GM19025 (cell line): ENCODE data around the gene SULT1B1.
"Not testable (repeated sequence)": the region's sequence is repeated elsewhere in the genome, so short reads cannot be mapped to it uniquely, and the experiment has no call there.

Source experiments
- ATAC-seq: cut with Tn5 transposase; IDR thresholded peaks from one replicate; pipeline ENCODE4 v1.9.1; 2021; ENCODE audit warnings: mild to moderate bottlenecking, low read depth, moderate library complexity; ENCODE audit not compliant: unreplicated experiment

Gene SULT1B1

DNA sequence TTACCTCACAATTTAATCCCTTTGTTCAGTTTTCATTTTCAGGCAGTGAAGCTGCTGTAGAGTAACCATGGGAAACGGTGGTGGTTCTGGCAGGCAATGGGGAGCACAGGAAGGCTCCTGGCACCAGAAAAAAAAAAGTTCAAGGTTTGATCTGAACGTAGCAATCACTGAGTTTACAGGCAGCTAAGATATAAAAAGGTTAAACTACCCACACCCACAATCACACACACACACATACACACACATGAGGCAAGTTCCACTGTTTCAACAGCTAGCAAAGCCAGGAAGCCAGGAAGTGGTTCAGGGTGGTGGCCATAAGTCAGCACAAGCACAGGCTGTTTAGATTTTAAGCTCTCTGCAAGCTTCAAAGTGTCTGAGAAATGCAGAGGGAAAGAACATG lies at the start of gene SULT1B1:
Gene SULT1B1, minus strand, starts transcription at position 166 of the 400 bp plus-strand sequence. CDS start 5,403 bp downstream, outside the sequence.
- ATAC-seq = no peak

DNA sequence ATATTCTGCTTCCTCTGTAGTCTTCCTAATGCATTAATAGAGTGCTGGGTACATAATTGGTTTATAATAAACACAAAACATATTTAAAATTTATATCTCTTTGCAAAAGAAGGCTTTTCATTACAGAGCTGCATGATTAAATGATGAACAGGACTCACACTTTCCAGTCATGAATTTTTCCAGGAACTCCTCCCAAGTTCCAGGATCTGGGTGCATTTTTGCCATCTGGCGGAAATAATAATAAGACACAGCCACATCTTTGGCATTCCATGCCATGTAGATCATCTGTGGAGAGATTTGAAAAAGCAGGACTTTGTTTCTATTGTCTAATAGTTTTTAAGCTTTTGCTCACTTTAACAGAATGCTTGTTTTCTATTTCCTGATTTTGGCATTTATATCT lies 40.2 kb upstream of the SULT1B1 start:
- no peak for ATAC-seq

DNA sequence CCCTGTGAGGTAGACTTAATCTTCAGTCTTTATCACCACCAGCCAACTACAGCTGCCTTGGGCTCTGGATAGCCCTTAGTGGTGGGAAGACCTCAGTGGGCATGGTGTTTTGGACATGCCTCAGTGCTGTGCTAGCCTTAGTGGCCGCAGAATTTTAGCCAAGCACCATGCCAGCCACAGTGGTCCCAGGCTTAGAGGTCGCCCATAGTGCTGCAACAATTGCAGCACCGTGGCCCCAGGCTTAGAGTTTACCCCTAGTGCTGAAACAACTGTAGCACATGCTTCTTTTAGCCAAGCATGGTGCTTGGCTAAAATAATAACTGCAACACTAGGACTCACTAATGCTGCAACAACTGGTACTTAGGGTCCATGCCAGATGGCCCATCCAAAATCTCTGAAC lies 38.9 kb upstream of the SULT1B1 start:
- ATAC-seq = no peak

DNA sequence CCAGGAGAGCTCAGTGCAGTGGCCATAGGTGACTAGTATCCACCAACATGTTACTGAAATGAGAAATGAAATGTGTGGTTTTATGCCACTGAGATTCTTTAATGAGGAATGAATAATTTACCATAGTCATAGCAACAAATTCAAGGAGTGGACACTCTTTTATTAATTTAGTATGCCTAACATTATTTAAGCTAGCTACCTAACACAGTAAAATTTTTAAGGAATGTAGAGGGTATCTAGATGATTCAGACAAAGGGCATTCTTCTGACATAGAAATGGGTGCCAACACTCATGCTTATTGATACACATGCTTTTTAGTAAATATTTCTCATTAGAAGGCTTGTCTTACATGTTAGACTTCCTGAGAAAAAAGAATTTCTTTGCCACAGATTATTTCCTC lies 33.3 kb upstream of the SULT1B1 start:
- no peak for ATAC-seq

DNA sequence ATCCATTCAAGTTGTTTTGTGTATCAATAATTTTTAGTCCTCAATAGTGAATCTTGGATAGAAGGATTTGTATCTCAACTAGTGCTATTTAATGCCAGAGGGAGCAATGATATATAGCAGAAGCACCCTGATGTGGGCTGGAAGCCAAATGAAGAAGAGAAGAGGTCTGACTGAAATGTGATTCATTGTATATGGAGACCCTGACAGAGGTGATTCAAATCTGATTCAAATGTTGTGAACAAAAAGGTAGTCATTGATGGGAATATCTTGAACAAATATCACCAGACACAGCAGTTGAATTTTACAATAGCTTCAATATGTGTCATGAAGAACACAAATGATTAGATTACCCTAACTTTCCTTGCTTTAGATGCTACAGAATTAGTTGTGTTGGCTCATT lies 27.5 kb upstream of the SULT1B1 start:
- ATAC-seq = no peak

DNA sequence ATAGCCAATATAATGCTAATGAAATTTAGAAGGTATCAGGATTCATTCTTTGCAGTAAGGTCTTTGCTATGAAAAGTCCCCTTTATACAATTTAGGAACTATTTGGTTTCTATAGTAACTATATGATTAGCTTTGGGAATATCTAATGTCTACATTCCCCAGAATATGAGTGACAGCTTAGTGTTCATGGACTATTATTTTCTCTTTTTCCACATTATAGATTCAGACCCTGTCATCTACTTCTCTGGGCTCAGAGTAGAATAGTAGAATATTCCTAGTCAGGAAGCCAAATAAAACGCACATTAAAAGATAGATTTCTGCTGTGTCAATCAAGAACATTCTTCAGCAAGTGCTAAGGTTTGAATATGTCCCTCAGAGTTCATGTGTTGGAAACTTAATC lies 26.1 kb upstream of the SULT1B1 start:
- no peak for ATAC-seq

DNA sequence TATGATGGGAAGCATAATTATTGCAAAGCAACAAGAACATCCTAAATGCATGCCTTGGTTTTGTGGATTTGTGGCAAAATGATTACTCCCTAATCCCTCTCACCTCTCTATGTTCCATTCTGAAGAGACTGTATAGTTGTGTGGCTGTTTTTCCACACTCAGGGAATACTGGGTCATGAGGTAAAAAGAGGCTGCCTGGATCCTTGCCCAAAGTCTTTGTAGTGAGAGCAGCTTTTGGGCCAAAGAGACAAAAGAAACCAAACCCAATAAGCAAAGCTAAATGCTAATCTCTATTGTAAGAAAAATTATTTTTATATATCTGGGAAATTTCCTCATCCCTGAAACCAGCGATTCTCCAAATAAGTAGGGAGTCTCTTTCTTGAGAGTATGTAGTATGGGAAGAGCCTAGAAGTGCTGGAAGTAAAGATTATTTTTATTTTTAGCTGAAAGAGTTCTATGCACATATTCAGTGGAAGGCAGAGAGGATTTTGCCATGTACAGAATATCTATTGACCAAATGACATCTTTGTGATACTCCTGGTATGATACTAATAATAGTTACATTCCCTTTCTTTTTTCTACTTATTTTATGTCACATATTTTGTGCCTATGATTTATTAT lies 24.9 kb upstream of the SULT1B1 start:
- no peak for ATAC-seq

DNA sequence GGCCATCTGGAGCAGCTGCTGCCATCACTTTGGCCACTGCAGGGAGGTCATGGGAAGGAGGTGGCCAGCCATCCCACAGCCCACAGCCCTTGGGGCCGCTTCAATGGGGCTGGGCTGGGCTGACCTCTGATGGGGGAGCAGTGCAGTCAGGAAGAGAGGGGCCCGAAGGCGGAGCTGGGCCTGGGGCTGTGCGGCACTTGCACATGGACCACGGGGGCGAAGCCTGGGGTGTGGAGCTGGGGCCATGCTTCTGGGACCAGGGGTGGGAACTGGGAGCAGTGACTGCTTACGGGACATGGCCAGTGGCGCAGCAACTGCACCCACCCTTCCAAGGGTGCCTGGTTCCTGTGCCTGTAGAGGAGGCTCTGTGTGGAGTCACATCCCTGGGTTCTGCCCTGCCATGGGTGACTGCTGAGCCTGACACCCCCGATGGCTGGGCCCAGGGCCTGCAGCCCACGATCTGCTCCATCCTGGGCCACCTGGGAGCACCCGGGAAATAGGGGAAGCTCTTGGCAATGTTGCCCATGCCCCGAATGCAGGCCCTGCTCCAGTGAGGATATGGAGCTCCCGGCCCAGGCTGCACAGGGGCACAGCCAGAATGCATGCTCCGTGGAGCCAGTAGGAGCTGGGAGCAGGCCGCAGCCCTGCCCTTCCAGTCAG lies 22.4 kb upstream of the SULT1B1 start:
- no peak for ATAC-seq

DNA sequence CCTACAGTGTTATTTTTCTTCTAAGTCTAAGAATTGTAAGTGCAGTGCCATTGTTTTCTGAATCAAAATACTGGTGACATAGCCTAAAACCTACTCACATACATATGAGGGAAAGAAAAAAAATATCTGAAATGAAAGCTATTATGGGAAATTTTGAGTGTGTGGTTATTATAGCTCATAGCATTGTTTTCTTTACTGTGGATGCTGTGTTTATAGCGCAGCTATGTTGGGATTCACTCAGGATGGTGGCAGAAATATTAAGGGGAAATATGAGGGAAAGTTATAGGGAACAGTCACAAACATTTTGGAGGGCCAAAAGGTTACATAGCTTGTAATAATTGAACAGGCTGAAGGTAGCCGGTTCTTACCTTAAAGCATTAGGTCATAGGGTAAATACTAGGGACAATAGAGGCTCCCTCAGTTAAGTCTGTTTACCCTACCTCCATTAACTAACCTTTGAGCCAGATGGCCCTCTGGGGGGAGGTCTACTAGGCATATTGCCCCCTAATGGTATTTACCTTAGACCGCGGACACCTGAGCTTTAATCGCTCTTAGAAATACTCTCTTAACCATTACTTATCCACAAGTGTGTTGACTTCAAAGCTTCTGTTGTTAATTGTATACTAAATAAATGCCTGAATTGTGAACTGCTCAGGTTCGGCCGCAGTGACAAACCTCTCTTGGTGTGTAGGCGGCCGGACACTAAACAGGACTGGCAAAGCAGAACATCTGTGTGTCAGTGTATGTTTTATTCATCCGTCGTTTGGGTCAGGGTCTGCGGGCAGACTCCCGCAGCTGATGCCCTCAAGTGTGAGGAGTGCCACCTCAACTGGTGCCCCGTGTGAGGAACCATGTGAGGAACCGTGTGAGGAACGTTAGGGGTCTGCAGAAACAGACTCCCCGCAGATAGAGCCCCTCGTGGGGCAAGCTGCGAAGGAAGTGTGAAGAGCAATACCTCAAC lies 21.3 kb upstream of the SULT1B1 start:
- ATAC-seq = no peak

DNA sequence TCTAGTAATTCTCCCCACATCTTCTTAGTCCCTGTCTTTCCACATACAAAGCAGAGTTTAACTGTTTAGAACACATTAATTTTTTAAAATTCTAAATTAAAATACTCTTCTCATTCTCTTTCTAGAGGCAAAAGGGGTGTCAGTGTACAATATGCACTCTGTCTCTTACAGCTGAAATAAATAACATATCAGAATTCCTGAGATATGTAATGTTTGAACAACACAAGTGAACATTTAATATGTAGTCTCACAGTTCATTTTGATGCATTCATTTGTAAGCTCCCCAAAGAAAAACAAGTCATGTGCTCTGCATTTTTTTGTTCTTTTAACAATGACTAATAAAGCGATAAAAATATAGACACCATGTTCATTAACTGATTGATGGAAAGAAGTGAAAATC lies 19.7 kb upstream of the SULT1B1 start:
- ATAC-seq = no peak

DNA sequence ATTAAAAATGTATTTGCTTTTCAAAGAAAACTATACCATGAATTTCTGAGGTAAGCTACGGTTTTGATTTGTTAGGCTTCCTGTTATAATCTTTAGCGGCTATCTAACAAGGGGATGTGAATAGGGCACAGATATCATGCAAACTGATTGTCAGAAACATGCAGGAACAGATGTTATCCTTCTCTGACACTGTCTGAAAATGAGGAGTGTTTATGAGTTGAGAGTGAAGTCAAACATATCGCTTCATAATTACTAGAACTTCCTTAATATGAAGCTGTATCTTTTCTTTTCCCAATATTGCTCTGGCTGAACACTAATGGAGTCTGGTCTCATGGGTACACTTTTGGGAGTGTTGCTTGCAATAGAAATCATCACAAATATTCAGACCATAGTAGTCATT lies 16.3 kb upstream of the SULT1B1 start:
- ATAC-seq = no peak

DNA sequence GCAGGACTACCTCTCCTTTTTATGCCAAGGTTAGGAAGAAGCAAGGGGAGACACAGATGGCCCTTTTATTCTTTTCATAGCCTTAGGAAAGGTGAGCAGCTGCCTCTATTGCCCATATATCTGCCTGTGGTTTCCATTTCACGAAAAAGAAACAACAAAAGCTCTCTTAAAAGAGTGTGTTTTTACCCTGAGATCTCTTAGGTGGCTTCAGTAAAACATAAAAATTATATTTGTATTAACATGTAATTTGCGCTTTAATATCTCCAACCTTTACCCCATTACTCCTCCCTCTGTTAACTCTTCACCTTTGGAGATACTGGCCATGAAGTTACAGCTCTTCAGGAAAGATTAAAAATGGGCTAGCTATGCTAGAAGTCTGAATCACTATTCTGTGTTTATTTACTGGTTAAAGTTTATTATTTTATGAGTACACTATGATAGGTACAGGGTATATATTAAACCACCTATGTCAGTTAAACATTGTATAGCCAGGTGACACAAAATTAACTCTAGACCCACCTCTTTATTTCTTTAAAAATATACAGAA lies 15.0 kb upstream of the SULT1B1 start:
- no peak for ATAC-seq

DNA sequence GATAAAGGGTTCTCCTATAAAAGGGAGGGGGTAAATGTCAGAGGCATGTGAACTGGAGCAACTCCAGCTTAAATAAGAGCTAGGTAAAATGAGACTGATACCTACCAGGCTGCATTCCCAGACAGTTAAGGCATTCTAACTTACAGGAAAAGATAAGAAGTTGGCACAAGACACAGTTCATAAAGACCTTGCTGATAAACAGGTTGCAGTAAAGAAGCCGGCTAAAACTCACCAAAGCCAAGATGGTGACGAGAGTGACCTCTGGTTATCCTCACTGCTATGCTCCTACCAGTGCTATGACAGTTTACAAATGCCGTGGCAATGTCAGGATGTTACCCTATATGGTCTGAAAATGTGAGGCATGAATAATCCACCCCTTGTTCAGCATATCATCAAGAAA lies 13.1 kb upstream of the SULT1B1 start:
- no peak for ATAC-seq

DNA sequence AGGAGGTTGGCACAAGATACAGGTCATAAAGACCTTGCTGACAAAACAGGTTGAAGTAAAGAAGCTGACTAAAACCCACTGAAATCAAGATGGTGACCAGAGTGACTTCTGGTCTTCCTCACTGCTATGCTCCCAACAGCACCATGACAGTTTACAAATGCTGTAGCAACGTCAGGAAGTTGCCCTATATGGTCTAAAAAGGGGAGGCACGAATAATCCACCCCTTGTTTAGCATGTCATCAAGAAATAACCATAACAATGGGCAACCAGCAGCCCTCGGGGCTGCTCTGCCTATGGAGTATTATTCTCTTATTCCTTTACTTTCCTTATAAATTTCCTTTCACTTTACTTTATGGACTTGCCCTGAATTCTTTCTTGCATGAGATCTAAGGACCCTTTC lies 8.1 kb upstream of the SULT1B1 start:
- ATAC-seq = not testable (repeated sequence)

DNA sequence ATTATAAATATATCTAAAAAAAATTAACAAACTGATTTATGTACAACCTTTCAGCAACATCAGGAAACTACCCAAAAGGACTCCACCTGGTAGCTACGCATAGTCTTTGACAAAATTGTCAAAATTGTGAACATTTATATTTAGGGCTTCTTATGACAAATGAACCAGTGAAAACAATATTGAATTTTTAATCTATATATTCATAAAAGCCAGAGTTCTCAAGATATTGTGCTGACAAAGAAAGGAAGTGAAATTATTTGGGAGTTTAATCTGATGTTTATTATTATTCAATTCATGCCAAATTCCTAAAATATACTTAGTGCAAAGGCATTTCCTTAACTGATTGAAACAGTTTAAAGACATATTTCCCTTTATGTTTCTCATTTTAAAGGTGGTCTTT lies 5.3 kb upstream of the SULT1B1 start:
- ATAC-seq = no peak

DNA sequence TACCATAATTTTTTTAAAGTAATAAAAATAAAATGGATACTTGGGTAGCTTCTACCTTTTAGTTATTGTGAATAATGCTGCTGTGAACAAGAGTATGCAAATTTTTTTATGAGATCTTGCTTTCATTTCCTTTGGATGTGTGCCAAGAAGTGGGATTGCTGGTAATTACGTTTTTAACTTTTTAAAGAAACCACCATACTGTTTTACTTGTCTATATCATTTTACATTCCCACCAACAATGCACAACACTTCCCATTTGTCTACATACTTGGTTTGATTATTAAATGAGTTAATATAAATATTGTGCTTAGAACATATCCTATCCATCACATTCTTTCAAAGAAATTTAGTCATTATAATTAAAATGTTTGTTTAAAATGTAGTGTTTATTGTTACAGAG lies 3.9 kb upstream of the SULT1B1 start:
- ATAC-seq = no peak

DNA sequence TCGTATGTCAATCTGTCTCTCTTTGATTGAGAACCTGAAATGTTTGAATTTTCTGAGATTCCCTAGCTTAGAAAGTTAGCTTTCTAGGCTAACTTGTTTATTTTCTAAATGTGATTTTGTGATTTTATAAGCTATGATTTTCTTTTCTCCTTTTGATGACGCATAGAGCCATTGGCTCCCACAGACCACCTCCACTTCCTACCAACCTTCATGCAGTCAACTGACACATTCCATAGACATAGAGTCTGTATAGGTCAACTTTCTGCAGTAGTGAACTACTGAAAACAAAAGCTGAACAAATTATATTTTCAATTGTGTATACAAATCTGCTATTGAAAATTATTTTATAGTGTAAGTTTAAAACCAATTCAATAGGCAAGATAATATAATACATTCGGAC lies 2.8 kb upstream of the SULT1B1 start:
- ATAC-seq = no peak

DNA sequence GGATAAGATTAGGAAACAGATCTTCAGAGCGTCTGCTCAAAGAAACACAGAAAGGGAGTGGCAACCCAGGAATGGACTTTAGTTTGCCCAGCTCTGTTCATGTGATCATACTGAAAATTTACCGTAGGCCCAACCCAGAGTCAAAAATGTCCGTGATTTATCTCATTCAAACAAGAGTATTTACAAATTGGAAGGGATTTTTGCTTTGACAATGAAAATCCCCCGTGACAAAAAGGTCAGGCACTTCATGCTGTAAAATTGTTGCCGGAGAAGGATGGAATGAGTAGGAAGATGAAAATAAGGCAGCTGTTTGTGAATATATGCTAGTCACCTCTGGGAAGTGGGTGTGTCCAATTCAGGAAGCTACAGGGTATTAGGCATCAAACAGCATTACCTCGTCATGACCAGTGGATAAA lies 1.2 kb downstream of the SULT1B1 start:
- ATAC-seq = no peak

DNA sequence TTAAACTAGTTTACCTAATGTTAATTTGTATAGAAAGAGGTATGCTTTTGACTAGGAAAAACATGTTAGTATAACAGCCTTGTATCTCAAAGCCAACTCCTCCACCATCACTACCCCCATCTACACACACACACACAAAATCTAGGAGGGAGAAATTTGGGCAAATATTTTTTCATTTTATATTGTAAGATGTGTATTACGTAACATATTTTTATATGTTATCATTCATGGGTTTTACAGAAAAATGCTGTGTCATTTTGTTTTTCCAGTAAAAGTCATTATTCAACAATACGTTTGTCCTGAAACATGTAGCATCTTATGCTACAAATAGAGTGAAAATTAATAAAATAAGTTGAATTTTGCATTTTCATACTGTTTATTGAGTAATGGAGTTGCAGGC lies 3.0 kb downstream of the SULT1B1 start:
- ATAC-seq = no peak

DNA sequence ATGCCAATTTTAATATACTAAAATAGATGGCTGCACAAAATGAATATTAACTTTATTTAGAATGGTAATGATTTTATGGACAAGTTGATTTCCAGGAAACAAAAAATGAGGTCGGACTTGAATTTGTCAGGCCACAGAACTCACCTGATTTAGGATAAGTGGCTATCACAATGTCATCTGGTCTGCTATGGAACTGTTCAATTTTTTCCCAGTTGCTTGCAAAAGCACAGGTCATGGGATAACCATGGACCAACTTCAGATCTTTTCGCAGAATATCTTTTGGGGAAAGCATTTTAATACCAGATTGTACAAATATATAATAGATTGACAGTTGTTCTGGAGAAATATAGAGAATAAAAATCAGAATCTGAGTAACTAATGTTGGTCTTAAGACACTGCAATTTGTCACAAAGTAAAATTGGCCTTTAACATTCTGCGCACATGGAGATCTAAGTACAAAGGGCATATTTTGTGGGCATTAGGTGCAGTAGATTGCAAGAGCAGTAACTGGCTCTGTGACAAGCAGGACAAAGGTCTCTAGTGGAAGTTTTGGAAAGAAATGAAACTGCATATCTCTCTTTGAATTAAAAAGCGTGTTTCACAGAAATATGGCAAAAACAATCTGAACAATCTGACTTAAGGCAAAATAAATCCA lies 5.4 kb downstream of the SULT1B1 start:
- ATAC-seq = no peak

DNA sequence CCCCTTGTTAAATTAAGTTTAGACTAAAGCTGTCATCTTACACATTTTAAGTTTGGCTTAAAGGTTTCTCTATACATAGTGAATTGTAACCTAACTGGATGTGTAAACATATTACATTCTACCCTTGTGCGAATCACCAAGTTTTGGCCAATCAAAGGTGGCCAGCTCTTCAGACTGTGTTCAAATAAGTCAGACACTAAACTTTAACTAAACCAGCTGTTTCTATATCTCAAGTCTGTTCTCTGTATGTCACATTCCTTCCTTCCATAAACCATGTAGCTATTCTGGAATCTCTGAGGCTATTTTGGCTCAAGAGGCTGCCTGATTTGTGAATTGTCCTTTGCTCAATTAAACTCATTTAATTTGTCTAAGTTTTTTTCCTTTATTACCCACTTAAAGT lies 6.7 kb downstream of the SULT1B1 start:
- ATAC-seq = no peak
